Skin epidermis (tissue), 12 donors: Measurements from ENCODE around the gene SERPINA1.

Experiments
- H3K27ac ChIP-seq, 21 experiments: fragments of 200-600 bp; sonication (generic) in 11 of 21; one replicate each; pipeline ENCODE4 v1.5.0; 2020; ENCODE audit warnings: mild to moderate bottlenecking in 3 of 21, inconsistent platforms in 2 of 21, moderate library complexity in 2 of 21
- H3K4me3 ChIP-seq, 7 experiments: fragments of 200-600 bp; sonication (generic) in 2 of 7; one replicate each; pipeline ENCODE4 v1.5.0; 2020; ENCODE audit warnings: inconsistent platforms in 2 of 7, mild to moderate bottlenecking in 2 of 7, moderate library complexity in 1 of 7

Gene SERPINA1

DNA sequence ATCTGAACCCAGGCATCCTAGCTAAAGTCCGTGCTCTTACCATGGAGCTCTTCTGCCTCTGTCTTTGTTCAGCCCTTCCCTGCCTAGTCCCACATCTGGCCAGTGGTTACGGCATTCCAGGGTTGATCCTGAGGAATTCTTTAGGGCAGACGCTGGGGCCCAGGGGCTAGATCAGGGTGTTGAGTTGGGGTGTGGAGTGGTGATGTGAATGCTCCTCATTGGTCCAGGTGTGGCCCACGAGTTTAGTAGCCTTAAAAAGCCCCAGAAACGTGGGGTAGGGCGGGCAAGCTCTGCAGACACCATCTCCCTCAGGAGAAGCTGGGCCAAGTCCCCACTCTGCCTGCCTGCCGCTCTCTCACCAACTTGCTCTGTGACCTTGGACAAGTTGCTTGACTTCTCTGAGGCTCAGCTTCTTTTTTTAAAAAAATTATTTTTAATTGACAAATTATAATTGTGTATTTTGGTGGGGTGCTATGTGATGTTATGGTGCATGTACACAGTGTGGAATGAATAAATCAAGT is 56.3 kb downstream of the SERPINA1 start:
- no peak overlapping the region for H3K27ac ChIP-seq
- H3K4me3 ChIP-seq: no peak overlapping the region

DNA sequence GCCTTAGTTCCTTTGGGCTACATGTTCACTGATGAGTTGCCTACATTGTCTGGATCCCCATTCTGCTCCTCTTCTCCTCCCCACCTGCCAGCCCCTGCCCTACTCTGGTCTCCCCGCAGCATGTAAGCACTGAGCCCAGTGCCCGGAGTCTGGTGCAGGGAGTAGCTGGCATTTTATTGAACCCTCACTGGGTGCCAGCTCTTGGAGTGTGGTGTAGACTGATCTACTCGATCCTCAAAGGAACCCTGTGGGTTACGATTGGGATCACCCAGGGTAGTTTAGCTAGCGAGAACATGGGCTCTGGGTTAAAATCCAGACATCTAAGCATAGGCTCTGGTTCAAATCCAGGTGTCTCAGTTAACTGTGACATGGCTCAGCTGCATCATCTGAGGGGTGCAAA is 56.9 kb downstream of the SERPINA1 start:
- no peak overlapping the region for H3K27ac ChIP-seq
- H3K4me3 ChIP-seq: no peak overlapping the region

DNA sequence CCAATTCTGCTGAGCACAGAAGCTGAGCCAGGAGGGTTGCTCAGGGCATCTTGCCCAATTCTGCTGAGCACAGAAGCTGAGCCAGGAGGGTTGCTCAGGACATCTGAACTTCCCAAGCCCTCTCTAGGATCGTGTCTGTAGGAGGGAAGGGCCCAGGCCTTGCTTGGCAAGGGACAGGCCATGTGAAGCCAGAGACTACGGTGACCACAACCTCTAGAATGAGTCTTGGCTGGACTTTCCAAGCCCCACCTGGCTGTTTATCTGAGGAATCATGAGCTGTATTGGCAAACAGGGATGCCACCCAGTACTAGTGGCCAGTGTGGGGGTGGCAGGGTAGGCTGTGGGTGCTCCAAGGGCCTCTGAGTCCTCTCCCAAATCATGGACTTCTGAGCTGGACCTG is 57.5 kb downstream of the SERPINA1 start:
- Histone ChIP-seq H3K27ac (no peak overlapping the region), H3K4me3 (no peak overlapping the region)

GRCh38 chr14:94330432-94330831 is 58.0 kb downstream of the SERPINA1 start:
- H3K27ac ChIP-seq: no peak overlapping the region
- H3K4me3 ChIP-seq: no peak overlapping the region

DNA sequence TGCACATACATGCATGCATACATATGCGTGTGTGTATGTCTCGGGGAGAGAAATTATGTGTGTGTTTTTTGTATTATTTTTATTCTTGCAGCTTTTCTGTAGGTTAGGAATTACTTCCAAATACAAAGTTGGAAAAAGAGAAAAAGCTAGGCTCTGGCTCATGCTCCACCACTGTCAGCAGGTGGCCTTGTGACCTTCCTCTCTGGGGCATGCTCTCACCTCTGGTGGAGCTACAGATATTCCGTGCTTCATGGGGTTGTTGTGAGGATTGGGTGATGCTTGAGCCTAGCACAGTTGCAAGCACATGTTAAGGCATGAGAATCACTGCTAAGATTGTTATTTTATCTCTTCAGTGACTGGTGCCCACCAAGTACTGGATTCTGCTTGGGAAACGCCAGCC is 58.5 kb downstream of the SERPINA1 start:
- no peak overlapping the region for H3K27ac ChIP-seq
- no peak overlapping the region for H3K4me3 ChIP-seq

DNA sequence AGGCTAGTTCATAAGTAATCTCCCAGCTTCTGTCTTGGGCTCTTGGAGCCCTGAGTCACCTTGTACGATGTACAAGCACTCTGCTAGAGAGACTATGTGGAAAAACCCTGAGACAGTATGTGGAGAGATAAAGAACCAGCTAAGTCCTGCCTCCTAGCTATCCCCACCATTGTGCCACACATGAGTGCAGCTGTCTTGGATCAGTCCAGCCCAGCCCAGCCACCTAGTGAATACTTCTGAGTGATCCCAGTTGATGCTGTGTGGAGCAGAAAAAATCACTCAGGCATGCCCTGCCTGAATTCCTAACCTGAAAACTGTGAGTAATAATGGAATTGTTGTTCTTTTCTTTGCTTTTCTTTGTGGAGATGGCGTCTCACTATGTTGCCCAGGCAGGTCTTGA is 60.2 kb downstream of the SERPINA1 start:
- H3K27ac ChIP-seq: no peak overlapping the region
- no peak overlapping the region for H3K4me3 ChIP-seq
